HepG2 (cell line): ENCODE measurements around the gene ANTKMT. TPM values are rescaled to one million over a fixed set of nuclear protein-coding genes. Genes with fewer than 3 reads are reported as not detected.
A peak's percentile ranks its signal among the peaks of the same experiment; 100 is the strongest.

Source experiments
- AGO1 ChIP-seq: fragments of 200-400 bp; formaldehyde crosslinking; IDR thresholded peaks from 2 replicates; pipeline ENCODE4 v1.6.1; 2017; ENCODE audit warnings: mild to moderate bottlenecking, low read depth, low read length, moderate library complexity; ENCODE audit not compliant: poor library complexity, severe bottlenecking
- CSRNP1 ChIP-seq: sonication (generic); formaldehyde crosslinking; IDR thresholded peaks from 2 replicates; pipeline ENCODE4 v1.8.1; 2023; ENCODE audit warnings: mild to moderate bottlenecking, missing genetic modification reagents
- DZIP1 ChIP-seq: sonication (generic); formaldehyde crosslinking; IDR thresholded peaks from 2 replicates; pipeline ENCODE4 v1.5.0; 2020; ENCODE audit warnings: mild to moderate bottlenecking, missing genetic modification reagents
- HNF1A ChIP-seq, 2 experiments: sonication (generic) in 1 of 2; formaldehyde crosslinking in 1 of 2; IDR thresholded peaks; 2 replicates each; pipeline versions ENCODE4 v1.4.0 to v1.6.1; 2016 to 2020; ENCODE audit warnings: borderline replicate concordance in 1 of 2, low read depth in 1 of 2, mild to moderate bottlenecking in 1 of 2, missing genetic modification reagents in 1 of 2
- NRL ChIP-seq: sonication (generic); formaldehyde crosslinking; IDR thresholded peaks from 2 replicates; pipeline ENCODE4 v1.5.0; 2020; ENCODE audit warnings: missing genetic modification reagents, mild to moderate bottlenecking, moderate library complexity, borderline replicate concordance
- RNF2 ChIP-seq: fragments of 450-650 bp; conservative IDR thresholded peaks from 2 replicates; pipeline ENCODE4 v1.6.1; 2016; ENCODE audit warnings: low read depth
- SRSF1 ChIP-seq: fragments of 200-400 bp; formaldehyde crosslinking; optimal IDR thresholded peaks from 2 replicates; pipeline ENCODE3; 2017; ENCODE audit warnings: mild to moderate bottlenecking, low read depth, low read length, moderate library complexity
- TARDBP ChIP-seq: sonication (generic); formaldehyde crosslinking; IDR thresholded peaks from 2 replicates; pipeline ENCODE4 v1.8.0; 2022; ENCODE audit warnings: mild to moderate bottlenecking, missing genetic modification reagents
- THAP7 ChIP-seq: sonication (generic); formaldehyde crosslinking; IDR thresholded peaks from 2 replicates; pipeline ENCODE4 v1.8.1; 2023; ENCODE audit warnings: mild to moderate bottlenecking, missing genetic modification reagents
- ZFY ChIP-seq: sonication (generic); formaldehyde crosslinking; IDR thresholded peaks from 2 replicates; pipeline ENCODE4 v1.4.0; 2020; ENCODE audit warnings: missing genetic modification reagents
- ZNF546 ChIP-seq: sonication (generic); formaldehyde crosslinking; conservative IDR thresholded peaks from 2 replicates; pipeline ENCODE4 v1.8.1; 2023; ENCODE audit warnings: mild to moderate bottlenecking, missing genetic modification reagents
- ZNF558 ChIP-seq: sonication (generic); formaldehyde crosslinking; IDR thresholded peaks from 2 replicates; pipeline ENCODE4 v1.9.0; 2022; ENCODE audit warnings: mild to moderate bottlenecking, missing genetic modification reagents, borderline replicate concordance
- ZNF773 ChIP-seq: sonication (generic); formaldehyde crosslinking; IDR thresholded peaks from 2 replicates; pipeline ENCODE4 v1.4.0; 2020; ENCODE audit warnings: missing genetic modification reagents, borderline replicate concordance
- ZSCAN29 ChIP-seq: sonication (generic); formaldehyde crosslinking; conservative IDR thresholded peaks from 2 replicates; pipeline ENCODE4 v1.4.0; 2020; ENCODE audit warnings: mild to moderate bottlenecking, missing genetic modification reagents
- ZSCAN31 ChIP-seq: sonication (generic); formaldehyde crosslinking; IDR thresholded peaks from 2 replicates; pipeline ENCODE4 v1.5.0; 2020; ENCODE audit warnings: low read depth, mild to moderate bottlenecking, missing genetic modification reagents
- ZSCAN9 ChIP-seq: IDR thresholded peaks from 2 replicates; pipeline ENCODE4 v1.6.1; 2016; ENCODE audit warnings: borderline replicate concordance
- polyA plus RNA-seq, 8 experiments: library from polyadenylated mRNA; depleted of rRNA in 3 of 8; stranded (reverse) in 7 of 8; unstranded in 1 of 8; fragments of >200 nt; fragmentation: Illumina TruSeq in 4 of 8; extraction: Trizol in 4 of 8; gene quantifications; 2 replicates each; pipeline versions ENCODE4 v1.2.1 to v1.2.3, GENCODE V29; 2011 to 2016; ENCODE audit warnings: low read depth in 4 of 8, missing spikeins in 1 of 8, mixed read lengths in 1 of 8; ENCODE audit not compliant: insufficient read depth in 1 of 8
- total RNA-seq, 5 experiments: library from RNA; depleted of rRNA; stranded (reverse); fragments of >200 nt; fragmentation: Illumina TruSeq; extraction: Trizol; gene quantifications; 2 replicates each; pipeline ENCODE4 v1.2.3, GENCODE V29; 2016; ENCODE audit warnings: low read depth in 1 of 5

ANTKMT gene
- total and polyA plus RNA-seq, 2 of the 13 experiments (the other 11 are each of a cell fraction or from before 2014, with no cell fraction given), result 7.5 to 47.8 TPM

- TF ChIP-seq ZNF558 (CRISPR knock-in tag) (0 out of 2 replicates have a peak, but pooled peaks have one; percentile 33), CSRNP1 (CRISPR knock-in tag) (no peak; the same call in 1 of the 2 replicates), RNF2 (peak; percentile 38; the same call in 1 of the 2 replicates), ZNF773 (CRISPR knock-in tag) (no peak), THAP7 (CRISPR knock-in tag) (peak; percentile 31), TARDBP (0 out of 2 replicates have a peak, but pooled peaks have one; percentile 28), ZSCAN9 (CRISPR knock-in tag) (no peak), ZSCAN29 (CRISPR knock-in tag) (no peak), SRSF1 (peak; percentile 59), NRL (CRISPR knock-in tag) (0 out of 2 replicates have a peak, but pooled peaks have one; percentile 49), AGO1 (peak; percentile 91), ZFY (CRISPR knock-in tag) (peak; percentile 54; the same call in 1 of the 2 replicates), HNF1A (IDR thresholded peaks at IDR 0.05; ENCODE audit: low read depth) (no peak), HNF1A (CRISPR knock-in tag; IDR thresholded peaks at IDR 0.05; ENCODE audit: borderline replicate concordance) (no peak), ZSCAN31 (CRISPR knock-in tag) (0 out of 2 replicates have a peak, but pooled peaks have one; percentile 24), DZIP1 (no peak), ZNF546 (peak; percentile 24; the same call in 1 of the 2 replicates)
Observed at GRCh38 chr16:715477-716199, 5.3 kb upstream of the ANTKMT start (continued).
